ENCODE data around the gene CADM1.

DNA sequence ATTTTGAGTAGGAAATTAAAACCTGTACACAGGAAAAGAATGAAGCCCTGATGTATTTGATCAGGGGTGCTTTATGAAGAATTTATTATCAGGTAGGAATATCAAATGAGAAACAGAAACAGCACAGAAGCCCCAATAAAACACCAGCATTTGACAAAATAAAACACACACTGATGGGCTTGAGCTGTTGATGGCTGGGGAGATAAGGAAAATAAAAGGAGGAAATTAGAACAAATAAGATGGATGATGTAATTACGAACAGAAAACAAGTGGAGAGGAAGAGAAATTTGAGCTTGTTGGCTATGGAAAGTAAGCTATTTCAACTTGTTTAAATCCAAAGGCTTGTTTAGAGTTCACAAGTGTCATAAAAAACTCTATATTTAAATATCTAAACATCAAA, 213.7 kb downstream of the CADM1 start:
- TF ChIP-seq YY1 (IDR thresholded peaks at IDR 0.05; ENCODE audit: insufficient read depth, insufficient read length) (no peak), ZNF274 (IDR thresholded peaks at IDR 0.05; ENCODE audit: low read depth, low read length) (no peak)

Data from NT2/D1 (cell line).